Hematopoietic multipotent progenitor cell treated with erythropoietin and hydrocortisone succinate and interleukin-3 and kit ligand, for 8 days (in vitro differentiated cells): ENCODE data around the gene RBBP8NL.

Source experiments
- DNase-seq: peaks from one replicate; pipeline ENCODE4 v3.0.0-alpha.2; 2015

RBBP8NL gene

DNA sequence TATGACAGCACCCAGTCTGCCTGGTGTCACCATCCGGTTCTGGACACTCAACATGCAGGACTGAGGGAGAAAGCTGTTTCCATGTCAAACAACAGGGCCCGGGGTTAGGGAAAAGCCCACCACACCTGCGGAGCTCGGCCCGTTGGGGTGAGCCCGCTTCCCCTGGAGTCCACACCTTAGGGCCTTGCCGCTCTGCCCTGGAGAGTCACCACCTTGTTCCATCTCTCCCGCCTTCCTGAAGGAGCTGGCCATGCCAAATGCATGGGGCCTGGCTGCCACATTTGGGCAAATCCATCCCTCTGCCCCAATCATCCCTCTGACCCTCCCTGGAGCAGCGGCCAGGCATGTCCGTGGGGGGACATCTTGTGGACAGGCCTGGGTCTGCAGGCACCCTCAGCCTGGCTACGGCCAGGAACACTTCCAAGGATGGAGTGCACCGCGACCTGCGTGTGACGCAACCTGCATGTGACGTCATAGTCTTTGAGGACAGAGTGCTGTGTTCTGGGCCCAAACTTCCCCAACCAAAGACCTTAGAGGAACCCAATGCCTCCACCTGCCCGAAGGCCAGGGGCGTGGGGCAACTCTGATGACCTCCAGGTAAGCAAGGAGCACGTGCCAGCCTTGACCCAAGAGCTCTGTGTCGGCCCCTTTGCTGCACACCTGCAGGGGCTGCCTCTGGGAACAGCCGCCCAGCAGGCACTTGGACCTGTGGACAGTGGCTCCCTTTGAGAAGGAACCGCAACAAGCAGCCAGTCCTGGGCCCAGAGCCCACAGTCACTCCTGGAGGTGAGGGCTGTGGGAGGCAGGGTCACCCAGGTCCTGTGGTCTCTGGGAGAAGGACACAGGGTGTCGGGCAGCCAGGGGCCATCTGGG lies 22.0 kb downstream of the RBBP8NL start:
- no peak for DNase-seq

DNA sequence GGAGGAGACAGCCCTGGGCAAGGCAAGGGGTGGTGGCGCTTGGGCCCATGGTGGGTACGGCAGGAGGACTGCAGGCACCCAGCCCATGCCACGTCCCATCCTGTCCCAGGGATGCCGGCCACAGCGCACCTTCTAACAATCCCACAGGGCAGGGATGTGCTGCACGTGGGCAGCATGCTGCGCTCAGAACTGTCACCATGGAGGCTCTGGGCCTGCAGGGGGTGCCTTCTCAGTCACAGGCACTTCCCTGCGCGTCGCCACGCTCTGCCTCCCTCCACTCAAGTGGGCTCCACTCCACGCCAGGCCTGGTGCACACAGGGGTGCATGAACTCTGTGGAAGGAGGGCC lies 22.6 kb downstream of the RBBP8NL start:
- DNase-seq, result no peak

DNA sequence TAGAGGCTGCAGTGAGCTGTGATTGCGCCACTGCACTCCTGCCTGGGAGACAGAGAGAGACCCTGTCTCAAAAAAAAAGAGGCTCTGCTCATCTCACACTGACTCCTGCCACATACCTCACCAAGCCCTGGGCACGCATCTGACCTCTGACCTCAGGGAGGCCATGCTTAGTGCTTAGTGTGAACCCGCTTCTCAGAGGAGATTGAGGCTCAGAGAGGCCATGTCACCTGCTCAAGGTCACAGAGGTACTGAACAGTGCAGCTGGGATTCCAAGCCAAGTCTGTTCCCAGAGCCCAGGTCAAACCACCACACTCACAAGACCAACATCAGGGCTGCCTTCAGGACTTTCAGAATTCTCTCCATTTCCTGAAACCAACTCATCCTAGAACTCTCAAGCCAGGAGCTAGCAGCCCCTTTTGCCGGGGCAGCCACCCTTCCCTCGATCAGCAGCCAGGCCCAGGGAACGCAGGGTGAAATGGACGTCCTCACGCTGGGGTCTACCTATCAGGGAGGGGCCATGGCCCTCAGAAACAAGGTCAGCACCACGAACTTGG lies 23.1 kb downstream of the RBBP8NL start:
- no peak for DNase-seq

GRCh38 chr20:62403331-62403730 lies 24.0 kb downstream of the RBBP8NL start:
- DNase-seq, result no peak

GRCh38 chr20:62402456-62403150 lies 24.7 kb downstream of the RBBP8NL start:
- DNase-seq, result no peak

GRCh38 chr20:62401331-62401779 lies 26.0 kb downstream of the RBBP8NL start:
- DNase-seq, result no peak

GRCh38 chr20:62400541-62400940 lies 26.8 kb downstream of the RBBP8NL start:
- DNase-seq, result no peak

DNA sequence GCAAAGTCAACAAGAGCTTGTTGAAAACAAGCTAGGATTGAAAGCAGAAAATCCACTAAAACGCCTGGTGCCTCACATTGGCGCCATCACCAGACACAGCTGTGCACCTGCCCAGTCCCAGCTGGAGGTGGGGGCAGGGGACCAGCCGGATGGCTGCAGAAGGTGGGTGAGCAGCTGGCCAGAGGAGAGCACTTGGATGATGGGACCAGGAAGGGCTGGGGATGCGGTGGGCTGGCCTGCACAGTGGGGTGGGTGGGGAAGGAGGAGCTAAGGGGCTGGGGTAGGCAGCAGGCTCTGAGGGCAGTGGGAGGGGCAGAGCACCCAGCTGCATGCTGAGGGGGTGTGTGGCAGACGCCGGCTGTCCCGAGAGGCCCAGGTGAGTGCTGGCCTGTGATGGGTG lies 27.3 kb downstream of the RBBP8NL start:
- no peak for DNase-seq

- no peak for DNase-seq
Measured at GRCh38 chr20:62398120-62398821, 29.1 kb downstream of the RBBP8NL start.

- no peak for DNase-seq
Measured at GRCh38 chr20:62396367-62397239, 30.7 kb downstream of the RBBP8NL start.

GRCh38 chr20:62395311-62396242 lies 31.8 kb downstream of the RBBP8NL start:
- no peak for DNase-seq

DNA sequence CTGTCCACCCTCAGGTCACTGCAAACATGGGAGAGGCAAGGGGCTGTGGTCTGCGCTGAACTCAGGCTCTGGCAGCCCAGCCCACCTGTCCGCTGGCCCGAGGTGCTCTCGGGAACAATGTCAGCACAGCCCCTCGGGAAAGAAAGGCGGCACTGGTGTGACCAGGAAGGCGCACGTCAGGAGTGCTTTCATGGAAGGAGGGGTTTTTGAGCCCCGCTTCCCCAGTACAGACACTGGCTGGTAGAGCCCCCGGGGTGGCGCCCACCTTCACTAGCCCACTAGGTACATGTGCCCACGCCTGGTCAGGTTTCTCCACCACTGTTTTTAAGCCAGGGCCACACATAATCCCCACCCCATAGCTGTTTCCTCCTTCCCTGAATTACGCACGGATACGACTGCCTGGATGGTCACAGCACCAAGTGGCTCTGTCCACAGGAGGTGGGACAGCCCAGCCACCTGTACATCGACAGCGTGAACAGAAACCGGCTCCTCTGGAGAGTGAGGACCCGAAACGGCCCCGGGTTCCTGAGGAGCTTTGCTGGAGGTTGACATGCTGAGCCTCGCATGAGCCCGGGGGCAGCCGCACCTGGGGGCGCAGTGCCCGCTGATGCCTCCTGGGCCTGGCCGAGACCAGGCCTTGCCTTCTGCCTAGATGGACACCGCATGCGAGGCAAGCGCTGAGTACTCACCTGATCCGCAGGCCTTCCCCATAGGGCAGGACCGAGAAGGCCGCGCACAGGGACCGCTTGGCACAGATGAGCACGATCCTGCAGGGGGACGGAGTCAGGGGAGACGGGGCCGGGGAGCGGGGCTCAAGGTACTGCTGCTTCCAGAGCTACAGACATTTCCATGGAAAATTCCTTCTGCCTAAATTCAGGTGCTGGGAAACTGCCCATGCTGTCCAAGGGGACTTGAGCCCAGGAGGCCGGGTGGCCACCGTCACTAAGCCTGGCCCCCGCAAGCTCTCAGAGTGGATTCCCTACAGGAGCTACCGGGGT lies 32.8 kb downstream of the RBBP8NL start:
- DNase-seq, result no peak

- DNase-seq, result no peak
Measured at GRCh38 chr20:62393830-62394229, 33.5 kb downstream of the RBBP8NL start.

- no peak for DNase-seq
Measured at GRCh38 chr20:62393335-62393665, 34.0 kb downstream of the RBBP8NL start.

GRCh38 chr20:62392621-62393334 lies 34.6 kb downstream of the RBBP8NL start:
- DNase-seq, result no peak

DNA sequence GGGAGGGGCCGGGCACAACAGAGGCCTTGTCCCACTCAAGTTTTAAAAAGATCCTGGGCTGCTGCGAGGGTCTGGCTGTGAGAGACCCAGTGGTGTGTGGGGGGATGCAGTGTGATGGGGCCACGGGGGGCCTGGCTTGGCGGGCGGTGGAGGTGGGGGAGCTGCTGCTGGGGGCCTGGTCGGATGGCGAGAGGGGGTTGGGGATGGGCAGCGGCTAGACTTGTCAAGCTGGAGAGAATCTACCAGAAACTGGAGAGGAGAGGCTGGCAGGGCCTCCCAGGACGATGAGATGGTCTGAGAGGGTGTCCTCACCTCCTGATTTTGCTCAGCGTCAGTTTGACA lies 35.3 kb downstream of the RBBP8NL start:
- DNase-seq, result no peak

GRCh38 chr20:62391165-62392076 lies 35.9 kb downstream of the RBBP8NL start:
- no peak for DNase-seq
